GM19328 (cell line): ENCODE results near the gene TPGS2.
"Not testable (repeated sequence)": the region's sequence is repeated elsewhere in the genome, so short reads cannot be mapped to it uniquely, and the experiment has no call there.

ENCODE experiments used
- ATAC-seq: cut with Tn5 transposase; IDR thresholded peaks from one replicate; pipeline ENCODE4 v1.9.1; 2021; ENCODE audit warnings: mild to moderate bottlenecking, moderate library complexity; ENCODE audit not compliant: unreplicated experiment

The TPGS2 gene

GRCh38 chr18:36777566-36777965, 51.2 kb downstream of the TPGS2 start:
- no peak for ATAC-seq

- no peak for ATAC-seq
Observed at GRCh38 chr18:36776650-36777049, 52.2 kb downstream of the TPGS2 start.

- ATAC-seq, result no peak
Observed at GRCh38 chr18:36775396-36775795, 53.4 kb downstream of the TPGS2 start.

GRCh38 chr18:36772241-36772723, 56.5 kb downstream of the TPGS2 start:
- no peak for ATAC-seq

- ATAC-seq, result no peak
Observed at GRCh38 chr18:36771245-36771644, 57.6 kb downstream of the TPGS2 start.

GRCh38 chr18:36770315-36770946, 58.4 kb downstream of the TPGS2 start:
- ATAC-seq, result no peak

GRCh38 chr18:36769611-36770314, 59.0 kb downstream of the TPGS2 start:
- no peak for ATAC-seq

- ATAC-seq, result no peak
Observed at GRCh38 chr18:36769172-36769571, 59.6 kb downstream of the TPGS2 start.

- no peak for ATAC-seq
Observed at GRCh38 chr18:36766836-36767235, 62.0 kb downstream of the TPGS2 start.

GRCh38 chr18:36762965-36763364, 65.8 kb downstream of the TPGS2 start:
- ATAC-seq, result not testable (repeated sequence)

GRCh38 chr18:36762074-36762473, 66.7 kb downstream of the TPGS2 start:
- no peak for ATAC-seq

- ATAC-seq, result no peak
Observed at GRCh38 chr18:36761186-36761698, 67.6 kb downstream of the TPGS2 start.

GRCh38 chr18:36760598-36760997, 68.2 kb downstream of the TPGS2 start:
- ATAC-seq, result no peak

GRCh38 chr18:36759167-36759776, 69.5 kb downstream of the TPGS2 start:
- ATAC-seq, result no peak

- no peak for ATAC-seq
Observed at GRCh38 chr18:36758623-36759022, 70.2 kb downstream of the TPGS2 start.

- ATAC-seq, result no peak
Observed at GRCh38 chr18:36757991-36758390, 70.8 kb downstream of the TPGS2 start.

GRCh38 chr18:36757081-36757480, 71.7 kb downstream of the TPGS2 start:
- no peak for ATAC-seq

GRCh38 chr18:36756242-36756641, 72.6 kb downstream of the TPGS2 start:
- ATAC-seq, result no peak

GRCh38 chr18:36752929-36753865, 75.6 kb downstream of the TPGS2 start:
- ATAC-seq, result no peak

- no peak for ATAC-seq
Observed at GRCh38 chr18:36745219-36745975, 83.4 kb downstream of the TPGS2 start.
